Right cardiac atrium (tissue), 5 donors: ENCODE results near the gene ZNF749. TPM values are rescaled to one million over a fixed set of nuclear protein-coding genes. Genes with fewer than 3 reads are reported as not detected.
A peak's percentile ranks its signal among the peaks of the same experiment; 100 is the strongest.

Experiments
- ATAC-seq, 2 donors: fragments of 200-7000 bp; cut with Tn5 transposase; one replicate each; pipeline versions ENCODE4 v1.8.0 to v1.9.1; 2020; ENCODE audit warnings: moderate library complexity in 2 of 2, mild to moderate bottlenecking in 1 of 2
- DNase-seq, 3 donors: peaks; one replicate each; pipeline ENCODE4 v3.0.0-alpha.2; 2020
- H3K27ac ChIP-seq: one replicate; pipeline ENCODE4 v1.5.1; 2013; ENCODE audit warnings: mild to moderate bottlenecking, low read length, control low read depth, moderate library complexity
- H3K27me3 ChIP-seq: one replicate; pipeline ENCODE4 v1.6.1; 2013; ENCODE audit not compliant: control insufficient read depth, insufficient read depth
- H3K4me1 ChIP-seq: one replicate; pipeline ENCODE4 v1.6.1; 2013; ENCODE audit warnings: low read length; ENCODE audit not compliant: control insufficient read depth, insufficient read depth
- H3K4me3 ChIP-seq: one replicate; pipeline ENCODE4 v1.5.1; 2013; ENCODE audit warnings: low read length, control low read depth
- H3K9me3 ChIP-seq: one replicate; pipeline ENCODE4 v1.6.1; 2013; ENCODE audit warnings: low read length; ENCODE audit not compliant: control insufficient read depth
- WGBS: extraction: QIAGEN DNeasy Blood & Tissue Kit; methylation state at CpG from one replicate; pipeline ENCODE4 v1.1.7; 2013; 5-methylcytosine and 5-hydroxymethylcytosine counted together
- intact Hi-C, 4 donors: fragments of 100-400 bp; cut with DNase I; formaldehyde crosslinking; loops; one replicate each; pipeline versions ENCODE4 v1.11.0 to v1.14.0; 2022 to 2023
- long read RNA-seq, 4 donors: library from polyadenylated mRNA; unstranded; transcript quantifications; one replicate each; pipeline ENCODE4 v2.0.0, GENCODE V29; 2020 to 2021
- polyA plus RNA-seq: library from polyadenylated mRNA; stranded (reverse); fragments of 200-250 nt; gene quantifications from one replicate; pipeline ENCODE4 v1.2.3, GENCODE V29; 2013
- total RNA-seq, 4 donors: library from RNA; stranded (reverse); fragmentation: NEBNext Ultra II Directional; extraction: Animal tissue kit (Norgen Biotek cat#: 25700); gene quantifications; one replicate each; pipeline ENCODE4 v1.2.1, GENCODE V29; 2021
- donor health status: healthy with polysubstance abuse.
- donor health status: DM: no; HTN: yes; CAD: no.
- donor health status: DM: no; HTN: no; CAD: no.
- donor health status: DM: no; HTN: yes; CAD: no; lungs with severe emphysema.
- donor health status: DM: yes; HTN: yes; CAD: no.

ZNF749 gene
- total RNA-seq, result 1 to 10 TPM; 2.5 to 5.4 (median 3.3) TPM
- 1.9 TPM for polyA plus RNA-seq
- long read RNA-seq, donor 1, partial matches to known transcripts, result 0 of 1 reads
- long read RNA-seq, donor 1, other reads (novel, unspliced or antisense), result 1 of 1 reads
- long read RNA-seq, donor 2, result 0 reads
- long read RNA-seq, donor 3, partial matches to known transcripts, result 0 of 3 reads
- long read RNA-seq, donor 3, other reads (novel, unspliced or antisense), result 2 of 3 reads
- long read RNA-seq, donor 4, result 0 reads

DNA sequence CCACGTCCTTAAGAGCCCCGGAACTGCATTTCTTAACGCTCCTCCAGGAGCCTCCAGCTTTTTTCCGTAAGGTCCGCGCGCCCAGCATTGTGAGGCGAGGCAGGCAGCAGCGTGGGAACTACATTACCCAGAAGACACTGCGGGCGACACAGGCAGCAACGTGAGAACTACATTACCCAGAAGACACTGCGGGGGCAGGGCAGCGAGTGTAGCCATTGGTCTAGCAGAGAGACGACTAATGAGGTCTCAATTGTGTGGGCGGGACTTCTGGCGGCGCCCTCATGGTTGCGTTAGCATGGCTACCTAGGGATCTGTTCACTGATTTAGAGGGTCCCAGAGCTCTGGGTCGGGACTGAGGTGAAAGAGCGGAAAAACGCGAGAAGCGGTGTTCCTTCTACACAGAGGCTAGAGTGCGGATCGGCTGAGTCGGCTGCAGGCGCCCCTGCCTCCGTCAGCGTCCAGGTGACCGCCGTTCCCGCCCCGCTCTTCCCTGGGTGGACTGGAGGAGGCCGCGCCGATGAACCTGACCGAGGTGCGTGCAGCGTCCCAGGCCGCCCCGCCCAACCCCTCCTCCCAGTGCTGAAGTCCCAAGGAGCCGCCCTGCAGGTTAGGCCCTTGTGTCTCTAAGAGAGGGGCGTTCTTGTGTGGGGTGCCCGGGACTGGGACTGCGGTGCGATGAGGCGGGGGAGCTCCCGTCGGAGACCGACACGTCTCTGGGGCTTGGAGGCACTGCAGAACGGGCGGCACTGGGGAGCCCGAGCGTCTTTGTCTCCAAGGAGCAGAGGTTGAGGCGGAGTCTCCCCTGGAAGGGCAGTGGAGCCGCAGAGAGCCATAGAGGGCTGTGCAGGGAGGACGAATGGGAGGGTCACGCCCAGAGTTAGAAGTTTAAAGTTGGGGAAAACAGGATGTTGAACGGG is at the start of gene ZNF749:
Gene ZNF749, plus strand, starts transcription at position 264 of the 917 bp plus-strand sequence. Its CDS starts 254 bp downstream, at position 518.
- Histone ChIP-seq H3K27ac (no peak within 1 kb of the TSS), H3K4me1 (peaks cover 9% of the 10 kb centered on the region), H3K4me3 (peak within 1 kb of the TSS; percentile 75), H3K27me3 (no peaks in the 10 kb centered on the region), H3K9me3 (no peaks in the 10 kb centered on the region)
- DNase-seq (peak; percentile 98 to 99 (median 98)), ATAC-seq (peak; percentile 99 to 100)
- under 1% methylated on average over 61 of the region's 61 CpGs for WGBS
- intact Hi-C loops, result no loop called here

DNA sequence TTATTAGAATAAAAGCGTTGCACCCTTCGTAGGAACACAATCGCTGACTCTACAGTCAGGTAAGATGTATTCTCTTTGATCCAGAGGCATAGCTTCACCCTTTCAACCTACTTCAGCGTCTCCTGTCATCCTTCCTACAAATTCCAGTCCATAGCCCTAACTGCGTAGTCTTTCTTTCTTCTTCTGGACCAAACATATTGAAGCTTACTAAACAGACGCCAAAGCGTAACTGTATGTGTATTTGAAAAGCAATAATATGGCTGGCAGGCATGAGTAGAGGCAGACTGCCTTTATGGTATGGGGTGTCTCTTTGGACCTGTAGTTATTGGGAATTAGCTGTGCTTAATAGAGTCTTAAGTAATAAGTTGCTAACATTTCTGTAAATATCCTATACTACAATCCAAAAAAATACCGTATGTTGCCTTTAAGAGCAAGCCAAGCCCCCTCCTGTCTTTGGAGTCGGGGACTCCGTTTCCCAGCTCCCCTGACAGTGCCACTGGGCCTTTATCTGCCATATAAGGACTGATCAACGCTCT is 45.9 kb upstream of the ZNF749 start:
- H3K27ac ChIP-seq, result peak overlapping the region; percentile 59
- WGBS, result 57% methylated on average over 11 of the region's 11 CpGs
- no peak for ATAC-seq
- H3K4me3 ChIP-seq, result peak overlapping the region; percentile 86
- intact Hi-C loops, result no loop called here
- no peak for DNase-seq
- no peaks in the 10 kb centered on the region for H3K27me3 ChIP-seq
- no peaks in the 10 kb centered on the region for H3K9me3 ChIP-seq
- H3K4me1 ChIP-seq, result peaks cover 2% of the 10 kb centered on the region

DNA sequence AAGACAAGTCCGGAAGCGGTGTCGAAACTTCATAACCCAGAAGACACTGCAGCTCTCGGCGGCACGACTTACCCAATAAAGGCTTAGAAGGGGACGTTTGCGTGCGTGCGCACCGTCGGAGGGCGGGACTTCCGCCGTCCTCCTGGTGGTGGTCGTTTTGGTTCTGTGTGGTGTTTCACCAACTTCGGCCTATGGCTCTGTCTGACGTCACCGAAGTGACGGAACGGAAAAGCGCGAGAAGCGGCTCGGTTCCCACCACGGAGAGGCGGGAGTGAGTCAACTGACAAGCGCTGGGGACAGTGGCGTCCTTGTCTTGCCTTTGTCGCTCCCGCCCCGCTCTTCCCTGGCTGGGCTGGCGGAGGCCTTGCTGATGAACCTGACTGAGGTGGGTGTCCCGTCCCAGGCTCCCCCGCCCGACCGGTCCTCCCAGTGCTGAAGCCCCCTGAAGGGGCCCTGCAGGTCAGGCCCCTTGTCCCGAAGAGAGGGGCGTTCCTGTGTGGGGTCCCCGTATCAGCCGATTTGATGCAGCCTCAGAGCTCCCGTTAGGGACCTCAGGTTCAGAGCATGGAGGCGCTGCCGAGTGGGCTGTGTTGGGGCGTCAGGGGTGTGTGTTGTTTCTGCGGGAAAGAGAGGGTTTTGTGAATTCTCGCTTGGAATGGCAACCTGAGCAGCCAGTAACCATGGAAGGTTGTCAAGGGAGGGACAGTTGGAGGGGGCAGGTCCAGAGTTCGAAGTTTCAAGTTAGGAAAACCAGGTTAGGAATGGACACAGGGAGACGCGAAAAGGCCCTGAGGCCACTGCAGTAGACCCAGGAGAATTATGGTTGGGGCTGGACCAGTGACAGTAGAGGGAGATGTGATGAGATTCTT is 45.2 kb upstream of the ZNF749 start, which contains the start of gene ZNF548:
Gene ZNF548, plus strand, starts transcription at position 125 of the 869 bp plus-strand sequence. Its CDS starts 246 bp downstream, at position 371.
- DNase-seq (peak; percentile 97 to 98 (median 98)), ATAC-seq (peak; percentile 99 to 100)
- intact Hi-C loops, result no loop called here
- Histone ChIP-seq H3K9me3 (no peaks in the 10 kb centered on the region), H3K4me3 (peak within 1 kb of the TSS; percentile 86), H3K27me3 (no peaks in the 10 kb centered on the region), H3K4me1 (peaks cover 2% of the 10 kb centered on the region), H3K27ac (peak within 1 kb of the TSS; percentile 86)
- under 1% methylated on average over 50 of the region's 50 CpGs for WGBS

DNA sequence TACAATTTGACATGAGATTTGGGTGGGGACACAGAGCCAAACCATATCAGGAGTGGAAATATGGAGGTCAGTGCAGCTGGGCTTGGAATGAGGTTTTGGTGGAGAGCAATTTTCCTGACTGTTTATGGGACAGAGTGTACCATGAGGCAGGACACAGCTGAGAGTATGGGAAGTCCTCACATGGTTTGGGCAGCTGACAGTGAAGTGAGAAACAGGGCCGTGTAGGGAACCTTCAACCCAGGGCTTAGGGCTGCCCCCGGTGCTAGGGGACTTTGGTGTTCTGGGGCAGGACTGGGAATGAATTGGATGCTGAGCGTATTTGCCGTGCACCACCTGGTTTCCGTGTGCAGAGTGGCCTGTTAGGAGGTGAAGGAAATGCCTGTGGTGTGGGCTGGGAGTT is 39.4 kb upstream of the ZNF749 start:
- no peak overlapping the region for H3K4me3 ChIP-seq
- peak; percentile 47 to 53 for ATAC-seq
- no peaks in the 10 kb centered on the region for H3K27me3 ChIP-seq
- H3K4me1 ChIP-seq, result peaks cover 9% of the 10 kb centered on the region
- DNase-seq, result no peak
- peaks cover 8% of the 10 kb centered on the region for H3K9me3 ChIP-seq
- intact Hi-C loops, result no loop called here
- peak overlapping the region; percentile 72 for H3K27ac ChIP-seq
- 79% methylated on average over 5 of the region's 5 CpGs for WGBS

GRCh38 chr19:57398868-57399267 is 36.3 kb upstream of the ZNF749 start:
- Histone ChIP-seq H3K4me1 (peaks cover 8% of the 10 kb centered on the region), H3K27ac (no peak overlapping the region), H3K9me3 (peaks cover 10% of the 10 kb centered on the region), H3K4me3 (no peak overlapping the region), H3K27me3 (no peaks in the 10 kb centered on the region)
- DNase-seq (no peak), ATAC-seq (no peak)
- WGBS, result 97% methylated on average over 5 of the region's 5 CpGs
- intact Hi-C loops, result no loop called here

DNA sequence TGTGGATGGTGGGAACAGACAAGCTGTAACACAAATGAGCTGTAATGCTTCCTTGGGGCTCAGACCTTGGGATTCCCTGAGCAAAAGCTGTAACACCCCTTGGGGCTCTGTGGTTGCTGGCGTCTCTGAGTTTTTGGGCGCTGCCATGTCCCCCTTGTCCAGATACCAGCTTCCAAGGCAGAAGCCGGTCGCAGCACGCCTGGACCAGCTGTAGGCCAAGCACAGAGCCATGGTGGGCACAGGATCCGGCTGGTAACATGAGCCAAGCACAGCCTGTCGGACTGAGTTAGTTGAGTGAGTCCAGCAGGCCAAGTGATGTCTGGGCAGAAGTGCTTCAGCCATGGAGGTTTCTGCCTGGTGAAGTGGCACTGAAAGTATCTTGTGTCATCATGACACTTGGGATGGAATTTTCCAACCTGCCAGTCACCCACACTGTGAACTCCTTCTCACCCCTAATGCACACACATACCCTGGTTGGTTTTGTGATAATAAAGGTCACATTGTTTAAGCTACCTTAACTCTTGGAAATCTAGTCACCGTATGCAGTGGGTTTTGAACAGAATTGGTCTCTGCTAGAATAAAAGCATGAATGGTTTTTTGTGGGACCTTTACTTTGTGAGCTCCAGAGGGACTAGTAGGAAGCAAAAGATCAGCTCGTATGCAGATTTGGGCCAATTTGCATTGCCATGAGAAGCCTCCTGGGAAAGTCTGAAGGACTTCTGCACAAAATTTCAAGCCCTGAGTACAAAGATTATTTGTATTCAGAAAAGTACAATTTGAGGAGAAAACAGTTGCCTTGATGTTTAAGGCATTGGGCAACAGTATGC is 31.2 kb upstream of the ZNF749 start:
- WGBS, result 89% methylated on average over 9 of the region's 9 CpGs

GRCh38 chr19:57406516-57407123 is 28.5 kb upstream of the ZNF749 start:
- ATAC-seq (peak; percentile 45 to 69), DNase-seq (peak; percentile 60 to 75 (median 74))
- intact Hi-C loops, result no loop called here
- no peaks in the 10 kb centered on the region for H3K27me3 ChIP-seq
- WGBS, result 12% methylated on average over 8 of the region's 8 CpGs
- H3K9me3 ChIP-seq, result peaks cover 2% of the 10 kb centered on the region
- no peak overlapping the region for H3K27ac ChIP-seq
- no peak overlapping the region for H3K4me3 ChIP-seq
- H3K4me1 ChIP-seq, result peaks cover 2% of the 10 kb centered on the region

More for the DNA sequence above, 31.2 kb upstream of the ZNF749 start:
- peaks cover 3% of the 10 kb centered on the region for H3K9me3 ChIP-seq
- intact Hi-C loops, result no loop called here
- peaks cover 2% of the 10 kb centered on the region for H3K4me1 ChIP-seq
- ATAC-seq (no peak), DNase-seq (no peak)
- H3K4me3 ChIP-seq, result no peak overlapping the region
- H3K27me3 ChIP-seq, result no peaks in the 10 kb centered on the region
- H3K27ac ChIP-seq, result no peak overlapping the region

DNA sequence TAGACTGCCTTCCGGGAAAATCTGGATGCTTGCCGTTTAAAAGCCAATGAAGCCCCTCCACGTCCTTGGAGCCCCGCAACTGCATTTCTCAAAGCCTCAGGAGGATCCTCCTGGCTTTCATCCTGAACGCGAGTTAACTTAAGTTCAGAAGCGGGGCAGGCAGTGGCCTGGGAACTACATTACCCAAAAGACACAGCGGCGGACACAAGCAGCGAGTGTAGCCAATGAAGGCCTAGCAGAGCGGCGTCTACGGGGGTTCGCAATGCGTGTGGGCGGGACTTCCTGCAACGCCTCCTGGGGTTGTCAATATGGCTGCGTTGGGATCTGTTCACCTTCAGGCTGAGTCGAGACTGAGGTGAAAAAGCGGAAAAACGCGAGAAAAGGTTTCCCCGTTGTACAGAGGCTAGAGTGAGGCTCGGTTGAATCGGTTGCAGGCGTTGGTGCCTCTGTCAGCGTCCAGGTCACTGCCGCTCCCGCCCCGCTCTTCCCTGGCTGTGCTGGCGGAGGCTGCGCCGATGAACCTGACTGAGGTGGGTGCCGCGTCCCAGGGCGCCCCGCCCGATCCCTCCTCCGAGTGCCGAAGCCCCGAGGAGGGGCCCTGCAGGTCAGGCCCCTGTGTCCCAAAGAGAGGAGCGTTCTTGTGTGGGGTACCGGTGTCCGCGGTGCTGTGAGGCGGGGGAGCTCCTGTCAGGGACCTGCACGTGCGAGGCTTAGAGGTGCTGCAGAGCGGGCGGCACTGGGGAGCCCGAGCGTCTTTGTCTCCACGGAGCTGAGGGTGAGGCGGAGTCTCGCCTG is 24.1 kb upstream of the ZNF749 start, which contains the start of gene ZNF17:
Gene ZNF17, plus strand, starts transcription at position 285 of the 795 bp plus-strand sequence. CDS start 2,455 bp downstream, outside the sequence.
- H3K4me1 ChIP-seq, result peaks cover 2% of the 10 kb centered on the region
- under 1% methylated on average over 55 of the region's 55 CpGs for WGBS
- peak within 1 kb of the TSS; percentile 90 for H3K27ac ChIP-seq

GRCh38 chr19:57419439-57419838 is 15.7 kb upstream of the ZNF749 start:
- H3K27me3 ChIP-seq, result no peaks in the 10 kb centered on the region
- 95% methylated on average over 4 of the region's 4 CpGs for WGBS
- peaks cover 3% of the 10 kb centered on the region for H3K9me3 ChIP-seq
- intact Hi-C loops, result no loop called here
- ATAC-seq (no peak), DNase-seq (no peak)
- H3K27ac ChIP-seq, result no peak overlapping the region
- no peaks in the 10 kb centered on the region for H3K4me1 ChIP-seq
- H3K4me3 ChIP-seq, result no peak overlapping the region

More for the DNA sequence above, 24.1 kb upstream of the ZNF749 start, which contains the start of gene ZNF17:
- Histone ChIP-seq H3K27me3 (no peaks in the 10 kb centered on the region), H3K4me3 (peak within 1 kb of the TSS; percentile 94), H3K9me3 (no peaks in the 10 kb centered on the region)
- ATAC-seq (peak; percentile 100), DNase-seq (peak; percentile 95 to 98 (median 97))
- intact Hi-C loops, result no loop called here
